HepG2 (cell line): Measurements from ENCODE around the gene HPCAL1. TPM values are rescaled to one million over a fixed set of nuclear protein-coding genes. Genes with fewer than 3 reads are reported as not detected.
A peak's percentile ranks its signal among the peaks of the same experiment; 100 is the strongest.

Experiments used
- DBP ChIP-seq: sonication (generic); formaldehyde crosslinking; IDR thresholded peaks from 2 replicates; pipeline ENCODE4 v1.4.0; 2020; ENCODE audit warnings: missing genetic modification reagents; ENCODE audit errors: not compliant biosample characterization
- EHMT2 ChIP-seq: fragments of 200-600 bp; sonication (generic); IDR thresholded peaks from 2 replicates; pipeline ENCODE4 v1.7.0; 2017; ENCODE audit warnings: antibody characterized with exemption, low read depth, low read length, borderline replicate concordance
- GZF1 ChIP-seq: sonication (generic); formaldehyde crosslinking; IDR thresholded peaks from 2 replicates; pipeline ENCODE4 v1.5.1; 2020; ENCODE audit warnings: mild to moderate bottlenecking, missing genetic modification reagents
- PATZ1 ChIP-seq: sonication (generic); formaldehyde crosslinking; IDR thresholded peaks from 2 replicates; pipeline ENCODE4 v1.4.0; 2020; ENCODE audit warnings: missing genetic modification reagents
- PLSCR1 ChIP-seq: sonication (generic); formaldehyde crosslinking; IDR thresholded peaks from 2 replicates; pipeline ENCODE4 v1.5.0; 2020; ENCODE audit warnings: missing genetic modification reagents, mild to moderate bottlenecking, borderline replicate concordance
- POLR2AphosphoS5 ChIP-seq: IDR thresholded peaks from 2 replicates; pipeline ENCODE4 v1.6.1; 2012; ENCODE audit warnings: low read depth, low read length
- REXO4 ChIP-seq: sonication (generic); formaldehyde crosslinking; IDR thresholded peaks from 2 replicates; pipeline ENCODE4 v1.8.0; 2022; ENCODE audit warnings: missing genetic modification reagents, mild to moderate bottlenecking, borderline replicate concordance
- RFXANK ChIP-seq: IDR thresholded peaks from 2 replicates; pipeline ENCODE4 v1.6.1; 2016
- SMYD3 ChIP-seq: sonication (generic); formaldehyde crosslinking; IDR thresholded peaks from 2 replicates; pipeline ENCODE4 v1.8.1; 2023; ENCODE audit warnings: mild to moderate bottlenecking, missing genetic modification reagents
- SNAI1 ChIP-seq: sonication (generic); formaldehyde crosslinking; IDR thresholded peaks from 2 replicates; pipeline ENCODE4 v1.5.0; 2020; ENCODE audit warnings: mild to moderate bottlenecking, missing genetic modification reagents, borderline replicate concordance
- TMF1 ChIP-seq: sonication (generic); formaldehyde crosslinking; IDR thresholded peaks from 2 replicates; pipeline ENCODE4 v1.8.1; 2022; ENCODE audit warnings: low read depth, missing genetic modification reagents
- ZBTB25 ChIP-seq: IDR thresholded peaks from 2 replicates; pipeline ENCODE4 v1.6.1; 2018; ENCODE audit warnings: missing genetic modification reagents
- ZNF773 ChIP-seq: sonication (generic); formaldehyde crosslinking; IDR thresholded peaks from 2 replicates; pipeline ENCODE4 v1.4.0; 2020; ENCODE audit warnings: missing genetic modification reagents, borderline replicate concordance
- ZSCAN9 ChIP-seq: IDR thresholded peaks from 2 replicates; pipeline ENCODE4 v1.6.1; 2016; ENCODE audit warnings: borderline replicate concordance
- polyA plus RNA-seq, 8 experiments: library from polyadenylated mRNA; depleted of rRNA in 3 of 8; stranded (reverse) in 7 of 8; unstranded in 1 of 8; fragments of >200 nt; fragmentation: Illumina TruSeq in 4 of 8; extraction: Trizol in 4 of 8; gene quantifications; 2 replicates each; pipeline versions ENCODE4 v1.2.1 to v1.2.3, GENCODE V29; 2011 to 2016; ENCODE audit warnings: low read depth in 4 of 8, missing spikeins in 1 of 8, mixed read lengths in 1 of 8; ENCODE audit not compliant: insufficient read depth in 1 of 8
- total RNA-seq, 5 experiments: library from RNA; depleted of rRNA; stranded (reverse); fragments of >200 nt; fragmentation: Illumina TruSeq; extraction: Trizol; gene quantifications; 2 replicates each; pipeline ENCODE4 v1.2.3, GENCODE V29; 2016; ENCODE audit warnings: low read depth in 1 of 5
- TF ChIP-seq, protein P1 (sequence below): IDR thresholded peaks from 2 replicates; pipeline ENCODE4 v1.6.1; 2016; ENCODE audit warnings: low read depth
- TF ChIP-seq, protein P2 (sequence below): sonication (generic); formaldehyde crosslinking; IDR thresholded peaks from 2 replicates; pipeline ENCODE4 v1.8.1; 2023; ENCODE audit warnings: missing genetic modification reagents, inconsistent platforms, borderline replicate concordance
- TF ChIP-seq, protein P3 (sequence below): sonication (generic); formaldehyde crosslinking; IDR thresholded peaks from 2 replicates; pipeline ENCODE4 v1.4.0; 2020; ENCODE audit warnings: mild to moderate bottlenecking, missing genetic modification reagents

Gene HPCAL1
- total and polyA plus RNA-seq, 2 of the 13 experiments (the other 11 are each of a cell fraction or from before 2014, with no cell fraction given) = 29.5 to 29.9 TPM

GRCh38 chr2:10303181-10303693 is 533 bp downstream of the HPCAL1 start (continued):
- TF ChIP-seq PATZ1 (CRISPR knock-in tag) (no peak), RFXANK (CRISPR knock-in tag) (no peak), GZF1 (CRISPR knock-in tag) (peak; percentile 23; the same call in 1 of the 2 replicates), DBP (CRISPR knock-in tag) (no peak), TMF1 (CRISPR knock-in tag) (peak; percentile 72), POLR2AphosphoS5 (no peak), EHMT2 (no peak), REXO4 (no peak), ZNF773 (CRISPR knock-in tag) (no peak), ZSCAN9 (CRISPR knock-in tag) (no peak), ZBTB25 (CRISPR knock-in tag) (no peak), SNAI1 (CRISPR knock-in tag) (no peak), PLSCR1 (CRISPR knock-in tag) (no peak), SMYD3 (CRISPR knock-in tag) (no peak)
- TF ChIP-seq, protein P1, sequence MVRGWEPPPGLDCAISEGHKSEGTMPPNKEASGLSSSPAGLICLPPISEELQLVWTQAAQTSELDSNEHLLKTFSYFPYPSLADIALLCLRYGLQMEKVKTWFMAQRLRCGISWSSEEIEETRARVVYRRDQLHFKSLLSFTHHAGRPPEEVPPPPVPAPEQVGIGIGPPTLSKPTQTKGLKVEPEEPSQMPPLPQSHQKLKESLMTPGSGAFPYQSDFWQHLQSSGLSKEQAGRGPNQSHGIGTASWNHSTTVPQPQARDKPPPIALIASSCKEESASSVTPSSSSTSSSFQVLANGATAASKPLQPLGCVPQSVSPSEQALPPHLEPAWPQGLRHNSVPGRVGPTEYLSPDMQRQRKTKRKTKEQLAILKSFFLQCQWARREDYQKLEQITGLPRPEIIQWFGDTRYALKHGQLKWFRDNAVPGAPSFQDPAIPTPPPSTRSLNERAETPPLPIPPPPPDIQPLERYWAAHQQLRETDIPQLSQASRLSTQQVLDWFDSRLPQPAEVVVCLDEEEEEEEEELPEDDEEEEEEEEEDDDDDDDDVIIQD (CRISPR knock-in tag) = no peak
- TF ChIP-seq, protein P2, sequence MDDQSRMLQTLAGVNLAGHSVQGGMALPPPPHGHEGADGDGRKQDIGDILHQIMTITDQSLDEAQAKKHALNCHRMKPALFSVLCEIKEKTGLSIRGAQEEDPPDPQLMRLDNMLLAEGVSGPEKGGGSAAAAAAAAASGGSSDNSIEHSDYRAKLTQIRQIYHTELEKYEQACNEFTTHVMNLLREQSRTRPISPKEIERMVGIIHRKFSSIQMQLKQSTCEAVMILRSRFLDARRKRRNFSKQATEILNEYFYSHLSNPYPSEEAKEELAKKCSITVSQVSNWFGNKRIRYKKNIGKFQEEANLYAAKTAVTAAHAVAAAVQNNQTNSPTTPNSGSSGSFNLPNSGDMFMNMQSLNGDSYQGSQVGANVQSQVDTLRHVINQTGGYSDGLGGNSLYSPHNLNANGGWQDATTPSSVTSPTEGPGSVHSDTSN (CRISPR knock-in tag) = no peak
- TF ChIP-seq, protein P3, sequence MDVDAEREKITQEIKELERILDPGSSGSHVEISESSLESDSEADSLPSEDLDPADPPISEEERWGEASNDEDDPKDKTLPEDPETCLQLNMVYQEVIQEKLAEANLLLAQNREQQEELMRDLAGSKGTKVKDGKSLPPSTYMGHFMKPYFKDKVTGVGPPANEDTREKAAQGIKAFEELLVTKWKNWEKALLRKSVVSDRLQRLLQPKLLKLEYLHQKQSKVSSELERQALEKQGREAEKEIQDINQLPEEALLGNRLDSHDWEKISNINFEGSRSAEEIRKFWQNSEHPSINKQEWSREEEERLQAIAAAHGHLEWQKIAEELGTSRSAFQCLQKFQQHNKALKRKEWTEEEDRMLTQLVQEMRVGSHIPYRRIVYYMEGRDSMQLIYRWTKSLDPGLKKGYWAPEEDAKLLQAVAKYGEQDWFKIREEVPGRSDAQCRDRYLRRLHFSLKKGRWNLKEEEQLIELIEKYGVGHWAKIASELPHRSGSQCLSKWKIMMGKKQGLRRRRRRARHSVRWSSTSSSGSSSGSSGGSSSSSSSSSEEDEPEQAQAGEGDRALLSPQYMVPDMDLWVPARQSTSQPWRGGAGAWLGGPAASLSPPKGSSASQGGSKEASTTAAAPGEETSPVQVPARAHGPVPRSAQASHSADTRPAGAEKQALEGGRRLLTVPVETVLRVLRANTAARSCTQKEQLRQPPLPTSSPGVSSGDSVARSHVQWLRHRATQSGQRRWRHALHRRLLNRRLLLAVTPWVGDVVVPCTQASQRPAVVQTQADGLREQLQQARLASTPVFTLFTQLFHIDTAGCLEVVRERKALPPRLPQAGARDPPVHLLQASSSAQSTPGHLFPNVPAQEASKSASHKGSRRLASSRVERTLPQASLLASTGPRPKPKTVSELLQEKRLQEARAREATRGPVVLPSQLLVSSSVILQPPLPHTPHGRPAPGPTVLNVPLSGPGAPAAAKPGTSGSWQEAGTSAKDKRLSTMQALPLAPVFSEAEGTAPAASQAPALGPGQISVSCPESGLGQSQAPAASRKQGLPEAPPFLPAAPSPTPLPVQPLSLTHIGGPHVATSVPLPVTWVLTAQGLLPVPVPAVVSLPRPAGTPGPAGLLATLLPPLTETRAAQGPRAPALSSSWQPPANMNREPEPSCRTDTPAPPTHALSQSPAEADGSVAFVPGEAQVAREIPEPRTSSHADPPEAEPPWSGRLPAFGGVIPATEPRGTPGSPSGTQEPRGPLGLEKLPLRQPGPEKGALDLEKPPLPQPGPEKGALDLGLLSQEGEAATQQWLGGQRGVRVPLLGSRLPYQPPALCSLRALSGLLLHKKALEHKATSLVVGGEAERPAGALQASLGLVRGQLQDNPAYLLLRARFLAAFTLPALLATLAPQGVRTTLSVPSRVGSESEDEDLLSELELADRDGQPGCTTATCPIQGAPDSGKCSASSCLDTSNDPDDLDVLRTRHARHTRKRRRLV (CRISPR knock-in tag) = no peak
